Smooth muscle cell (in vitro differentiated cells): ENCODE measurements around the gene FFAR3. TPM values are rescaled to one million over a fixed set of nuclear protein-coding genes. Genes with fewer than 3 reads are reported as not detected.

Experiments
- DNase-seq: peaks from one replicate; lab custom pipeline; 2025; ENCODE audit not compliant: unreplicated experiment; lab: John Stamatoyannopoulos, UW
- H2AFZ ChIP-seq: fragments of 200-600 bp; sonication (generic); 2 replicates; pipeline ENCODE4 v1.6.0; 2016; ENCODE audit warnings: antibody characterized with exemption, low read depth, mild to moderate bottlenecking
- H3F3A ChIP-seq: fragments of 200-600 bp; sonication (generic); 2 replicates; pipeline ENCODE4 v1.6.0; 2017; ENCODE audit warnings: antibody characterized with exemption, low read depth
- H3K27ac ChIP-seq: fragments of 200-600 bp; sonication (generic); 2 replicates; pipeline ENCODE4 v1.5.1; 2016; ENCODE audit warnings: low read depth, mild to moderate bottlenecking
- H3K27me3 ChIP-seq: fragments of 200-600 bp; sonication (generic); 2 replicates; pipeline ENCODE4 v1.6.1; 2016; ENCODE audit warnings: low read depth, mild to moderate bottlenecking
- H3K36me3 ChIP-seq: fragments of 200-600 bp; sonication (generic); 2 replicates; pipeline ENCODE4 v1.5.1; 2016; ENCODE audit warnings: low read depth
- H3K4me1 ChIP-seq: fragments of 200-600 bp; sonication (generic); 2 replicates; pipeline ENCODE4 v1.5.1; 2016; ENCODE audit warnings: low read depth
- H3K4me2 ChIP-seq: fragments of 200-600 bp; sonication (generic); 2 replicates; pipeline ENCODE4 v1.6.0; 2016; ENCODE audit warnings: mild to moderate bottlenecking
- H3K4me3 ChIP-seq: fragments of 200-600 bp; sonication (generic); 2 replicates; pipeline ENCODE4 v1.5.1; 2016; ENCODE audit warnings: mild to moderate bottlenecking
- H3K79me2 ChIP-seq: fragments of 200-600 bp; sonication (generic); 2 replicates; pipeline ENCODE4 v1.6.0; 2016; ENCODE audit warnings: low read depth, mild to moderate bottlenecking
- H3K9ac ChIP-seq: fragments of 200-600 bp; sonication (generic); 2 replicates; pipeline ENCODE4 v1.6.0; 2016; ENCODE audit warnings: low read depth
- H3K9me3 ChIP-seq: fragments of 200-600 bp; sonication (generic); replicated peaks from 2 replicates; pipeline ENCODE4 v1.5.1; 2016; ENCODE audit warnings: low read depth
- H4K20me1 ChIP-seq: fragments of 200-600 bp; sonication (generic); 2 replicates; pipeline ENCODE4 v1.6.0; 2016; ENCODE audit warnings: low read depth
- CTCF ChIP-seq: fragments of 200-600 bp; sonication (generic); IDR thresholded peaks from 2 replicates; pipeline ENCODE4 v1.5.1; 2017; ENCODE audit warnings: borderline replicate concordance, mild to moderate bottlenecking, antibody characterized with exemption; ENCODE audit not compliant: insufficient read depth, poor library complexity, severe bottlenecking
- WGBS: methylation state at CpG from one replicate; pipeline ENCODE4 v1.1.7; 2016; ENCODE audit warnings: low lambda C conversion rate; 5-methylcytosine and 5-hydroxymethylcytosine counted together
- polyA plus RNA-seq: library from polyadenylated mRNA; unstranded; fragments of >200 nt; fragmentation: Nextera tagmentation; extraction: Ambion mirVana; gene quantifications from 2 replicates; pipeline ENCODE4 v1.2.1, GENCODE V29; 2016
- total RNA-seq: library from RNA; depleted of rRNA; stranded (reverse); fragments of >200 nt; gene quantifications from 2 replicates; pipeline ENCODE4 v1.2.3, GENCODE V29; 2014

The FFAR3 gene
- total and polyA plus RNA-seq, 2 experiments from 2014 or later, result not detected

- 87% methylated on average over 9 of the region's 9 CpGs for WGBS
- Histone ChIP-seq H3K79me2 (no peaks in the 10 kb centered on the region), H3K4me2 (no peak overlapping the region), H3F3A (no peaks in the 10 kb centered on the region), H3K4me1 (no peaks in the 10 kb centered on the region), H2AFZ (no peak overlapping the region), H4K20me1 (no peaks in the 10 kb centered on the region), H3K9me3 (no peaks in the 10 kb centered on the region), H3K4me3 (no peak overlapping the region), H3K27me3 (no peaks in the 10 kb centered on the region), H3K27ac (no peak overlapping the region), H3K36me3 (no peaks in the 10 kb centered on the region), H3K9ac (no peak overlapping the region)
- no peak for TF ChIP-seq CTCF
- no peak for DNase-seq
Measured at GRCh38 chr19:35316560-35316959, 41.7 kb upstream of the FFAR3 start.

- DNase-seq, result no peak
- no peak overlapping the region for H2AFZ ChIP-seq
- no peak overlapping the region for H3K9ac ChIP-seq
- H3K4me3 ChIP-seq, result no peak overlapping the region
- no peaks in the 10 kb centered on the region for H3F3A ChIP-seq
- H3K36me3 ChIP-seq, result no peaks in the 10 kb centered on the region
- no peaks in the 10 kb centered on the region for H3K4me1 ChIP-seq
- no peaks in the 10 kb centered on the region for H3K79me2 ChIP-seq
- 90% methylated on average over 7 of the region's 7 CpGs for WGBS
- no peak for TF ChIP-seq CTCF
- no peak overlapping the region for H3K4me2 ChIP-seq
- no peak overlapping the region for H3K27ac ChIP-seq
- H4K20me1 ChIP-seq, result no peaks in the 10 kb centered on the region
- no peaks in the 10 kb centered on the region for H3K27me3 ChIP-seq
- H3K9me3 ChIP-seq, result no peaks in the 10 kb centered on the region
Measured at GRCh38 chr19:35317464-35318043, 40.7 kb upstream of the FFAR3 start.

GRCh38 chr19:35318679-35319448, 39.4 kb upstream of the FFAR3 start:
- H3K27ac ChIP-seq, result no peak overlapping the region
- no peaks in the 10 kb centered on the region for H3F3A ChIP-seq
- WGBS, result 67% methylated on average over 16 of the region's 16 CpGs
- no peaks in the 10 kb centered on the region for H3K4me1 ChIP-seq
- no peaks in the 10 kb centered on the region for H3K36me3 ChIP-seq
- H3K4me2 ChIP-seq, result no peak overlapping the region
- no peak overlapping the region for H3K9ac ChIP-seq
- no peaks in the 10 kb centered on the region for H4K20me1 ChIP-seq
- no peaks in the 10 kb centered on the region for H3K9me3 ChIP-seq
- no peaks in the 10 kb centered on the region for H3K27me3 ChIP-seq
- no peak for DNase-seq
- TF ChIP-seq CTCF, result no peak
- H2AFZ ChIP-seq, result no peak overlapping the region
- H3K4me3 ChIP-seq, result no peak overlapping the region
- H3K79me2 ChIP-seq, result no peaks in the 10 kb centered on the region
